ENCODE measurements around the gene DEXI. TPM values are rescaled to one million over a fixed set of nuclear protein-coding genes. Genes with fewer than 3 reads are reported as not detected.

Gene DEXI
- polyA plus RNA-seq, 3 donors = 4.9 to 10.8 (median 6.8) TPM

- Mint-ChIP-seq H3K27me3 (ENCODE audit: low read depth in 3 of 3) (peaks cover 0 to 1% (median 0%) of the 10 kb centered on the region in 3 donors), H3K9me3 (peaks cover 0 to 1% (median 0%) of the 10 kb centered on the region in 7 donors), H3K36me3 (peaks cover 7 to 27% of the 10 kb centered on the region in 2 donors), H3K4me1 (peaks cover 58% of the 10 kb centered on the region), H3K27ac (peak overlapping the region in 4 of 7 donors; percentile 30 to 73 (median 40)), H3K4me3 (no peak overlapping the region)
- Histone ChIP-seq H3K27ac (ENCODE audit: low read depth in 1 of 2, low read length in 2 of 2) (no peak overlapping the region), H3K4me1 (ENCODE audit: control insufficient read depth in 1 of 2, insufficient read depth in 2 of 2, low read length in 2 of 2) (peaks cover 27 to 31% of the 10 kb centered on the region in 2 donors), H3K4me2 (replicated peaks; ENCODE audit: extremely low read depth, low read length, poor library complexity, severe bottlenecking) (no peak overlapping the region), H3K9ac (ENCODE audit: insufficient read depth, low read length, poor library complexity, severe bottlenecking) (no peak overlapping the region), H3K4me3 (replicated peaks in 1 of 3; ENCODE audit: low read depth in 2 of 3, low read length in 3 of 3) (no peak overlapping the region), H3K79me2 (ENCODE audit: insufficient read depth, low read length) (peaks cover 17% of the 10 kb centered on the region), H2AFZ (ENCODE audit: insufficient read depth, low read depth, low read length, poor library complexity, severe bottlenecking) (no peak overlapping the region), H4K20me1 (ENCODE audit: insufficient read depth, low read length) (peaks cover 100% of the 10 kb centered on the region), H3K27me3 (ENCODE audit: control insufficient read depth in 2 of 2, insufficient read depth in 2 of 2, low read length in 2 of 2) (no peaks in the 10 kb centered on the region), H3K36me3 (replicated peaks in 1 of 2; ENCODE audit: control insufficient read depth in 1 of 2, insufficient read depth in 2 of 2, low read length in 2 of 2) (peaks cover 0 to 20% of the 10 kb centered on the region in 2 donors), H3K9me3 (replicated peaks in 1 of 2; ENCODE audit: control insufficient read depth in 1 of 2, insufficient read depth in 1 of 2, low read length in 2 of 2) (no peaks in the 10 kb centered on the region)
- 67% methylated on average over 8 of the region's 11 CpGs for WGBS (ENCODE audit: insufficient coverage)
- no peak for TF ChIP-seq CTCF (IDR thresholded peaks at IDR 0.05)
- intact Hi-C loops (cut with micrococcal nuclease) = no loop called here
- DNase-seq = no peak
Measured at GRCh38 chr16:10932959-10933710, 9.1 kb downstream of the DEXI start.

- Histone ChIP-seq H3K4me2 (replicated peaks; ENCODE audit: extremely low read depth, low read length, poor library complexity, severe bottlenecking) (no peak overlapping the region), H2AFZ (ENCODE audit: insufficient read depth, low read depth, low read length, poor library complexity, severe bottlenecking) (no peak overlapping the region), H3K36me3 (replicated peaks in 1 of 2; ENCODE audit: control insufficient read depth in 1 of 2, insufficient read depth in 2 of 2, low read length in 2 of 2) (peaks cover 7 to 30% of the 10 kb centered on the region in 2 donors), H3K4me3 (replicated peaks in 1 of 3; ENCODE audit: low read depth in 2 of 3, low read length in 3 of 3) (no peak overlapping the region), H3K9ac (ENCODE audit: insufficient read depth, low read length, poor library complexity, severe bottlenecking) (no peak overlapping the region), H3K4me1 (ENCODE audit: control insufficient read depth in 1 of 2, insufficient read depth in 2 of 2, low read length in 2 of 2) (peaks cover 17 to 21% of the 10 kb centered on the region in 2 donors), H3K27me3 (ENCODE audit: control insufficient read depth in 2 of 2, insufficient read depth in 2 of 2, low read length in 2 of 2) (no peaks in the 10 kb centered on the region), H4K20me1 (ENCODE audit: insufficient read depth, low read length) (peaks cover 100% of the 10 kb centered on the region), H3K79me2 (ENCODE audit: insufficient read depth, low read length) (peaks cover 12% of the 10 kb centered on the region), H3K9me3 (replicated peaks in 1 of 2; ENCODE audit: control insufficient read depth in 1 of 2, insufficient read depth in 1 of 2, low read length in 2 of 2) (no peaks in the 10 kb centered on the region), H3K27ac (ENCODE audit: low read depth in 1 of 2, low read length in 2 of 2) (no peak overlapping the region)
- TF ChIP-seq CTCF (IDR thresholded peaks at IDR 0.05) = no peak
- Mint-ChIP-seq H3K27me3 (ENCODE audit: low read depth in 3 of 3) (peaks cover 0 to 1% (median 0%) of the 10 kb centered on the region in 3 donors), H3K27ac (no peak overlapping the region), H3K36me3 (peaks cover 17 to 38% of the 10 kb centered on the region in 2 donors), H3K9me3 (peaks cover 0 to 1% (median 0%) of the 10 kb centered on the region in 7 donors), H3K4me1 (peaks cover 50% of the 10 kb centered on the region), H3K4me3 (no peak overlapping the region)
- DNase-seq = no peak
- WGBS (ENCODE audit: insufficient coverage) = 89% methylated on average over 3 of the region's 11 CpGs
- intact Hi-C loops (cut with micrococcal nuclease) = no loop called here
Measured at GRCh38 chr16:10931977-10932632, 10.2 kb downstream of the DEXI start.

Data from CD14-positive monocyte (primary cell).